Activated naive CD8-positive, alpha-beta T cell treated with anti-CD3 and anti-CD28 coated beads, Interleukin-2, amount 50 U/mL, for 24 hours (primary cell): ENCODE results near the gene NECTIN4.
"Not testable (repeated sequence)": the region's sequence is repeated elsewhere in the genome, so short reads cannot be mapped to it uniquely, and the experiment has no call there.

Source experiments
- ATAC-seq: fragments of 150-1000 bp; cut with Tn5 transposase; one replicate; pipeline ENCODE4 v1.10.0; 2021
- DNase-seq: peaks from one replicate; pipeline ENCODE4 v3.0.0; 2021
- H3K27ac Mint-ChIP-seq: one replicate; pipeline ENCODE4 v1.8.0; 2021; ENCODE audit warnings: mild to moderate bottlenecking, mixed read lengths
- H3K27me3 Mint-ChIP-seq: one replicate; pipeline ENCODE4 v1.8.0; 2021; ENCODE audit warnings: mixed read lengths
- H3K36me3 Mint-ChIP-seq: one replicate; pipeline ENCODE4 v1.8.0; 2021; ENCODE audit warnings: low read depth, mixed read lengths
- H3K4me1 Mint-ChIP-seq: one replicate; pipeline ENCODE4 v1.8.0; 2021; ENCODE audit warnings: mixed read lengths
- H3K4me3 Mint-ChIP-seq: one replicate; pipeline ENCODE4 v1.8.0; 2021; ENCODE audit warnings: mild to moderate bottlenecking, moderate library complexity, mixed read lengths
- H3K9me3 Mint-ChIP-seq: one replicate; pipeline ENCODE4 v1.8.0; 2021; ENCODE audit warnings: mixed read lengths

Gene NECTIN4

DNA sequence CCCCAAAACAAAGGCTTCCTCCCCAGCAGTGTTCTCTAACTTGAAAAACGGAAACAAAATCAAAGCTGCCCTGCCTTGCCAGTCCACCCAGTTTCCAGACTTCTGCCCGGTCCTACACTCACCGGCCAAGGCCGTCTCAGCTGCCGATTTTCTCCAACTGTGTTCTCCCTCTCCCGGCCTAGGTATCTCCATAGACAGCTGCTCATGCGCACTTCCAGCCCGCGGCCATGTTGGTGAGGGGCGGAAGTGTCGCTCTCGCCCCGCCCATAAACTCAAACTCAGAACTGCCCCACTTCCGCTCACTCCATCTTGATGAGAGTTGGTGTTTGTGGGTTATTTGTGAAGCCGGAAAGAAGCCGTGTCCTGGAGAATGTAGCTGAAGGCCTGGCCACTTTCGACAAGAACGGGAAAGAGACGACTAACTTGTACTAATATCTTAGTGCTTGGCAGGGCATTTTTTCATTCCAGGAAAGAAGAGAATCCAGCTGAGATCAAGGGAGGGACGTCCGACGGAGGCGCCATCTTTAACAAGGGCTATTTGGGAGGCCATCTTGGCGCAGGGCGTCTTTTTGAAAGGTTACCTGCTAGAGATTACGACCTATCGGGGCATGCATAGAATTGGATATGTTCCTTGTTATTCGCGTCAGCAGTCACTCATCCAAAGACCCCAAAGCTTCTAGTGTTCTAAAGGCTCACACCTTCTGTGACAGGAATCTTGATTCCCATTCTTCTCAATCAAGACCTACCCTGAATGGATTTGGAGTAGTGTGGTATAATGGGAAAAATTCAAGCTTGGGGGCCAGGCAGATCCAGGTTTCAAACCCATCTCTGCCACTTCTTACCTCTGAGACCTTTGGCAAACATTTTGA, 43.4 kb downstream of the NECTIN4 start, which contains the start of gene USF1:
Gene USF1 (minus strand): TSS at position 242 of the 869 bp plus-strand sequence. CDS start 2,702 bp downstream, outside the sequence.
- Mint-ChIP-seq H3K27ac (peak within 1 kb of the TSS; percentile 98), H3K4me3 (peak within 1 kb of the TSS; percentile 91), H3K9me3 (peaks cover 4% of the 10 kb centered on the region), H3K36me3 (peaks cover 74% of the 10 kb centered on the region), H3K4me1 (peaks cover 44% of the 10 kb centered on the region), H3K27me3 (no peaks in the 10 kb centered on the region)
- ATAC-seq (peak; percentile 76), DNase-seq (peak; percentile 91)

DNA sequence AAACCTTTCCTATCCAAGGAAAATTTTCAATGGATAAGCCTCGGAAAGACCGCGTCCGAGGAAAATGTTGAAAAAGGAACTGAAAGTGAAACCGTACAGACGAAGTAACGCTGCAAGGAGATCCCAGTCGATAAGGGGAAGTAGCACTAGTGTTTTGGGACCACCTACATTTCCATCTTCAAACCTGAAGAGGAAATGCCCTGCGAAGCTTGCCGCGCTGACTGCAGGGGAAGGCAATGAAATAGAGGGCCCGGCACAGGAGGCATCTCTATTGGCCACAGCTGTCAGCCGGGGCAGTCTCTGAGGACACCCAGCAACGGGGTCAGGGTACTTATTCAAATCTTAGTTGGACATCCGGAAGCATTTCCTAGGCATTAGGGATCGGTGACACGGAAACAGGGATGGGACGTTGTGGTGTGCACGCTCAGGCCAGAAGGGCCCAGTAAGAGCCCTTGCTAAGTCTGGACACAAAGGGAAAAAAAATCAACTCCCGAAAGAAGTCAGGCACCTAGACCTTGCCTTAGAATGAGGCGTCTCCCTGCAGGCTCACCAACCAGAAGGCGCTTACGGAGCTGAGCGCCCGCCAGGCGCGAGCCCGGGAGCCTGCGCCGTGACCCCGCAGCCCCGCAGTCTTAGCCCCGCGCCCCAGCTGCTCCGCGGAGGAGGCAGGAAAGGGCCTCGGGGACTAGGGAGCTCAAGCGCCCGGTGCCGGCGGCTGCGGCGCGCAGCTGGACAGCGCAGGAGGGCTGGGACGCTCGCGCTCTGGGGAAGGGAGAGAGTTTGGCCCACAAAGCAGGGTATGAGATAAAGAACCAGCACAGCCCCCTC, 44.2 kb downstream of the NECTIN4 start:
- DNase-seq: peak; percentile 71
- Mint-ChIP-seq H3K36me3 (peaks cover 77% of the 10 kb centered on the region), H3K4me1 (peaks cover 48% of the 10 kb centered on the region), H3K27me3 (no peaks in the 10 kb centered on the region), H3K27ac (peak overlapping the region; percentile 98), H3K4me3 (peak overlapping the region; percentile 91), H3K9me3 (peaks cover 4% of the 10 kb centered on the region)
- peak; percentile 71 for ATAC-seq

DNA sequence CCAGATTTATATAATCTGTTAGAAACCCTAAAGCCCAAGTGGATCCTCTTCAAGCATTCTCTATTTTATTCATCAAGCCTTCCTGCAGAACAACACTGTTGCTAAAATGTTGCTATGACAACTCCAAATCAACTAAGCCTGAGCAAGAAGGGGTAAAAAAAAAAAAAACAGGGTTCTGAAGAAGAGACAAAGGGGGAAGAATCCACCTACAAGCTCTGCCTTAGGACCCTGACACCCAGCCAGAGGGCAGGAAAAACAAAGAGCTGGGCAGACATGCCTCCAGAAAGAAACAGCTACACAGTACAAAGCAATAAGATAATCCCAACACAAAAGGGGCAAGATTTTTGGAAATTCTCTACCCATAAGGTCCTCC, 44.8 kb downstream of the NECTIN4 start:
- Mint-ChIP-seq H3K9me3 (peaks cover 4% of the 10 kb centered on the region), H3K27me3 (no peaks in the 10 kb centered on the region), H3K4me1 (peaks cover 54% of the 10 kb centered on the region), H3K36me3 (peaks cover 76% of the 10 kb centered on the region), H3K27ac (peak overlapping the region; percentile 96), H3K4me3 (peak overlapping the region; percentile 91)
- ATAC-seq (no peak), DNase-seq (no peak)

DNA sequence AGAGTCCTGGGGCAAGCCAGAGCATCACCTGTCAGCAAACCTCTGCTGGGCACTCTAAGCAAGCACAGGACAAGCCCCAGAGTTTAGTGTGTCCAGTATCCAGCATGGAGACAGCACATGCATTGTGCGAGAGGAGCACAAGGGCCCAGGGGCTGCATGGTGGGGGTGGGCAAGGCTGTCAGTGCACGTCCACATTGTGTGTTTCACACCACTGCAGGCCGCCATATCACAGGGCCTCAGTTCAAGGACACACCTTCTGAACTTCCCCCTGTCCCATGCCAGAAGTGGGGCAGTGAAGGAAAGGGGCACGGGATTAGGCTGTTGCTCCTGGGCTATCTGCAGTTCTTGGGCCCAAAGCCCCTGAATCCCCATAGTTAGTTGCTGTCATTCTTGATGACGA, 49.8 kb downstream of the NECTIN4 start:
- Mint-ChIP-seq H3K27me3 (no peaks in the 10 kb centered on the region), H3K4me3 (peak overlapping the region; percentile 88), H3K9me3 (no peaks in the 10 kb centered on the region), H3K27ac (peak overlapping the region; percentile 91), H3K36me3 (peaks cover 49% of the 10 kb centered on the region), H3K4me1 (peaks cover 61% of the 10 kb centered on the region)
- no peak for DNase-seq
- no peak for ATAC-seq

DNA sequence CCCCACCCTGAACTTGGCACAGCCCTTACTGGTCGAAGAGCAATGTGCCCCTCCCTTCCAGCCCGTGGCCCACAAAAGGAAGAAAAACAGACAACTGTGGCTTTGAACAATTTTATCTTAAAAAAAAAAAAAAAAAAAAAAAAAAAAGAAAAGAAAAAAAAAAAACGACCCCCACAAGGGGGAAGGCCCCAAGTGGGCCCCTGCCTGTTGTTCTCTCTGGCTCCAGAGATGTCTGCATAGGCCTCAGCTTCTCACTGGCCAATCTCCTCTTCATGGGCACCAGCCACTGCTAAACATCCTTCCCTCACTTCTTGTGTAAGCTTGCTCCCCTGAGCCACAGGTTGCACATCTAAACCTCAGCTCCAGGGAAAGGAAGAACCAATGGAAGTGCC, 50.2 kb downstream of the NECTIN4 start:
- no peaks in the 10 kb centered on the region for H3K9me3 Mint-ChIP-seq
- no peaks in the 10 kb centered on the region for H3K27me3 Mint-ChIP-seq
- H3K4me1 Mint-ChIP-seq: peaks cover 60% of the 10 kb centered on the region
- peak overlapping the region; percentile 88 for H3K4me3 Mint-ChIP-seq
- no peak for DNase-seq
- H3K36me3 Mint-ChIP-seq: peaks cover 45% of the 10 kb centered on the region
- no peak for ATAC-seq
- H3K27ac Mint-ChIP-seq: peak overlapping the region; percentile 91

DNA sequence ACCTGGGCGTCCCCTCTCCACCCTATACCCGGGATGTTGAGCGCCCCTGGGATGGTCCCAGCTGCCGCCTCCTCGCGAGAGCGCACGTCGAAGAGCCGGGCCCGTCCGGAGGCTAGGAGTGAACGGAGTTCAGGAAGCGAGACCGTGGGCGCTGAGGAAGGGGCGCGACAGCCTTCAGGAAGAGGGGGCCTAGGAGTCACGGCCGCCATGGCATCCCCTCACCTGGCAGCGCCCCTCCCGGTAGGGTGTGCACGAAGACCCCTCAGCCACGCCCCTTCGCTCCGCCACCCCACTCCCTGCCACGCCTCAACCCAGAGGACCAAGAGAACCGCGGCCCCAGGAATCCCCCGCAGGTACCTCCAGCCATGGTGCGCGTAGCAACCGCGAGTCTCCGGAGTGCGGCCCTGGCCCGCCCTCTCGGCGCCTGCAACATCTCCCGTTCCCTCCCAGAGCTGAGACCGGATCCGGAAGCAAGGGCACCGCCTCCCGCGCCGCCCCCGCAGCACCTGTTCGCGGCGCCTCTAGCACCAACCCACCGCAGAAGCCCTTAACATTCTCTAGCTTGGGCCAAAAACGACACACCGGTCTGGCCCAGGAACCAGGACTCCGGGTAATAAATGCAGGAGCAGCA, 50.7 kb downstream of the NECTIN4 start, which contains the start of gene TSTD1:
Gene TSTD1 (minus strand): TSS at position 442 of the 631 bp plus-strand sequence. CDS start 75 bp downstream, at position 367.
- H3K4me3 Mint-ChIP-seq: peak within 1 kb of the TSS; percentile 88
- ATAC-seq (peak; percentile 87), DNase-seq (peak; percentile 89)
- H3K4me1 Mint-ChIP-seq: peaks cover 61% of the 10 kb centered on the region
- H3K9me3 Mint-ChIP-seq: no peaks in the 10 kb centered on the region
- H3K36me3 Mint-ChIP-seq: peaks cover 45% of the 10 kb centered on the region
- no peaks in the 10 kb centered on the region for H3K27me3 Mint-ChIP-seq
- H3K27ac Mint-ChIP-seq: peak within 1 kb of the TSS; percentile 91

DNA sequence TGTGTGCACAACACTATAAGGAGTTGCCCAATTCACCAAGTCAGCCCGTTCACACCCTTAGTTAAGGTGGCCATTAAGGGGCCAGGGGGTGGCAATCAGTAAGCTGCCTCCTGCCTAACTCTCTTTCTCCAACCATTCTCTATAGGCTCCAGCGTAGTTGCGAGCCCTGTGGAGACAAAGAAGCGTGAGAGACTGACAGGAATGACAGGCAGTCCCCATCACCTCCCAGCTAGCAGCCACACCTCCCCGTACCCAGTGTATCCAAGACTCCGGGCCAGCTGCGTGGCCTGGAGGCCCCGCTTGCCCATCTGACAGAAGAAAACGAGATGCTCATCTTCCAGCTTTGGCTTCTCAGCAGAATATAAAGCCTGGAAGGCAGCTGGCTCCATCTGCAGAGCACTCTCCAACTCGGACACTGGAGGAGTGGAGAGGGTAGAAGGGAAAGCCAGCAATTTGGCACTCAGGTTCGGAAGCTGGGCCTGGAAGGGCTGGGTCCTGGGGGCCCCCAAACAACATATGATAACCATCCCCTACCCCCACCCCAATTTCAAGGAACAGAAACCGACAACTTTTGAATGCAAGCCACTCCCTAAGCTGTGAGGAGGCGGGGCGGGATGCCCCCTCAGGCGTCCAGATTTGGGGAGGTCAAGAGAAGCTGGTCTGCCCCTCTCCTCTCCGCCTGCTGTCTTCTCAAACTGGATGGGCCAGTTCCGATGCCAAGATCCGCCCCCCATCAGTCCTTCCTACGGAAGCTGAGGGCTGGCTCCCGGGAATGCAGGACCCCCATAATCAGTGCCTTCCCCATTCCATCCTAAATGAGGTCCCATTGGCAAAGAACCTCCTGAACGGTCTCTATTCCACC, 51.5 kb downstream of the NECTIN4 start:
- peak overlapping the region; percentile 88 for H3K4me3 Mint-ChIP-seq
- peaks cover 65% of the 10 kb centered on the region for H3K4me1 Mint-ChIP-seq
- ATAC-seq (no peak), DNase-seq (no peak)
- H3K27me3 Mint-ChIP-seq: no peaks in the 10 kb centered on the region
- peak overlapping the region; percentile 91 for H3K27ac Mint-ChIP-seq
- peaks cover 42% of the 10 kb centered on the region for H3K36me3 Mint-ChIP-seq
- H3K9me3 Mint-ChIP-seq: no peaks in the 10 kb centered on the region

DNA sequence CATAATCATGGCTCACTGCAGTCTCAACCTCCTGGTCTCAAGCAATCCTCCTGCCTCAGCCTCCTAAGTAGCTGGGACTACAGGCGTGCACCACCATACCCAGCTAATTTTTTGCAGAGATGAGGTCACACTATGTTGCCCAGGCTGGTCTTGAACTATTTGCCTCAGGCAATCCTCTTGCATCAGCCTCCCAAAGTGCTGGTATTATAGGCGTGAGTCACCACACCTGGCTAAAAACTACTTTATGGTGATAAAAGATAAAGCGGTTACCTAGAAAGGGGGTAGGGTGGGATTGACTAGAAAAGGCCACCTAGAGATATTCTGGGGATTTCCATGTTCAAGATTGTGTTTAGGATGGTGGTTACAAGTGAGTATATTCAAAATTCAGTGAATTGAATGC, 55.6 kb downstream of the NECTIN4 start:
- peak overlapping the region; percentile 68 for H3K27ac Mint-ChIP-seq
- ATAC-seq: peak; percentile 42
- no peak overlapping the region for H3K4me3 Mint-ChIP-seq
- H3K36me3 Mint-ChIP-seq: peaks cover 24% of the 10 kb centered on the region
- H3K27me3 Mint-ChIP-seq: no peaks in the 10 kb centered on the region
- no peak for DNase-seq
- no peaks in the 10 kb centered on the region for H3K9me3 Mint-ChIP-seq
- peaks cover 57% of the 10 kb centered on the region for H3K4me1 Mint-ChIP-seq

DNA sequence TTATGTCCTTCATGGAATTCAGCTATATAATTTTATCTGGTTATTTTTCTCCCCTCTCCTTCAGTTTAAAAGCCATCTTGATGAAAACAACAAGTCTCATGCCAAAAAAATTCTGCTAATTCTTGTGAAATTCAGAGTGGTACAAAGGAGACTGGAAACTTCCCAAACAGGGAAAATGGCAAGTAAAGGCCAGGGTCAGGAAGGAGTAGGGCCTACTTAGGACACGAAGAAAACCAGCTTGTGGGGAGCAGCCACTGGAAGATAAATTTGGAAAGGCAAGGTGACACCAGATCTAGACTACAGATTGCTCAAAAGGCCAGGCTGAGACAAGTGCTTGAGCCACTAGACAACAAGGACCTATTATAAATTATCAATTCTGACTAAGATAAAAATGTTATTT, 56.9 kb downstream of the NECTIN4 start:
- no peaks in the 10 kb centered on the region for H3K9me3 Mint-ChIP-seq
- H3K27ac Mint-ChIP-seq: peak overlapping the region; percentile 68
- H3K4me1 Mint-ChIP-seq: peaks cover 51% of the 10 kb centered on the region
- peak overlapping the region; percentile 39 for H3K4me3 Mint-ChIP-seq
- H3K36me3 Mint-ChIP-seq: peaks cover 29% of the 10 kb centered on the region
- ATAC-seq (no peak), DNase-seq (no peak)
- no peaks in the 10 kb centered on the region for H3K27me3 Mint-ChIP-seq

DNA sequence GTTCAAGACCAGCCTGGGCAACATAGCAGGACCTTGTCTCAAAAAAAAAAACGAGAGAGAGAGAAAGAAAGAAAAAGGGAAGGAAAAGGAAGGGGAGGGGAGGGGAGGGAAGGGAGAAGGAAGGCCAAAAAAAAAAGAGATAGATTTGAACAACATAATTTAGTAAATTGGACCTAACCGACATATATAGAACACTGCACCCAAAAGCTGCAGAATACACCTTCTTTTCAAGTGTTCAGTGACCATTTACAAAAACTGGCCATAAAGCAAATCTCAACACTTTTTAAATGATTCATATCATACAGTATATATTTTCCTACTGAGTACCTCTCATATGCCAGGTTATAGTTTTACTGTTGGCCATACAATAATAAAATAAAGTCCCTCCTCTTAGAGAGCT, 57.5 kb downstream of the NECTIN4 start:
- Mint-ChIP-seq H3K27me3 (no peaks in the 10 kb centered on the region), H3K36me3 (peaks cover 30% of the 10 kb centered on the region)

DNA sequence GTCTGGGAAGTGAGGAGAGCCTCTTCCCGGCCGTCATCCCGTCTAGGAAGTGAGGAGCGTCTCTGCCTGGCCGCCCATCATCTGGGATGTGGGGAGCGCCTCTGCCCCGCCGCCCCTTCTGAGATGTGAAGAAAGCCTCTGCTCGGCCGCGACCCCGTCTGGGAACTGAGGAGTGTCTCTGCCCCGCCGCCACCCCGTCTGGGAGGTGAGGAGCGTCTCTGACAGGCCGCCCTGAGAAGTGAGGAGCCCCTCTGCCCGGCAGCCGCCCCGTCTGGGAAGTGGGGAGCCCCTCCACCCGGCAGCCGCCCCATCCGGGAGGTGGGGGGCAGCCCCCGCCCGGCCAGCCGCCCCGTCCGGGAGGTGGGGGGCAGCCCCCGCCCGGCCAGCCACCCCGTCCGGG, 59.9 kb downstream of the NECTIN4 start:
- H3K4me3 Mint-ChIP-seq, H3K27me3 Mint-ChIP-seq, H3K27ac Mint-ChIP-seq, H3K9me3 Mint-ChIP-seq, ATAC-seq, DNase-seq: not testable (repeated sequence)
- Mint-ChIP-seq H3K36me3 (peaks cover 32% of the 10 kb centered on the region), H3K4me1 (peaks cover 40% of the 10 kb centered on the region)

More for the DNA sequence above, 57.5 kb downstream of the NECTIN4 start:
- ATAC-seq (no peak), DNase-seq (no peak)
- Mint-ChIP-seq H3K4me3 (no peak overlapping the region), H3K27ac (peak overlapping the region; percentile 68), H3K4me1 (peaks cover 51% of the 10 kb centered on the region), H3K9me3 (peaks cover 5% of the 10 kb centered on the region)

DNA sequence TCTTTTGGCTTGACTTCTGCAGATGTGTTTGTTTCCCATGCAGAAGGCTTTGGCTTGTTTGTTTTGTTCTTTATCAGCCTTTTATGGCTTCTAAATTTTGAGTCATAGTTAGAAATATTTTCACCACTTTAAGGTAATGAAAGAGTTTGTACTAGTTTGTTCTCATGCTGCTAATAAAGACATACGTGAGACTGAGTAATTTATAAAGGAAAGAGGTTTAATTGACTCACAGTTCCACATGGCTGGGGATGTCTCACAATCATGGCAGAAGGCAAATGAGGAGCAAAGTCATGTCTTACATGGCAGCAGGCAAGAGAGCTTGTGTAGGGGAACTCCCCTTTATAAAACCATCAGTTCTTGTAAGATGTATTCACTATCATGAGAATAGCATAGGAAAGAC, 62.4 kb downstream of the NECTIN4 start:
- not testable (repeated sequence) for H3K9me3 Mint-ChIP-seq, H3K27me3 Mint-ChIP-seq, DNase-seq, H3K4me3 Mint-ChIP-seq
- Mint-ChIP-seq H3K27ac (peak overlapping the region; percentile 49), H3K4me1 (peaks cover 21% of the 10 kb centered on the region), H3K36me3 (peaks cover 29% of the 10 kb centered on the region)
- peak; percentile 52 for ATAC-seq

DNA sequence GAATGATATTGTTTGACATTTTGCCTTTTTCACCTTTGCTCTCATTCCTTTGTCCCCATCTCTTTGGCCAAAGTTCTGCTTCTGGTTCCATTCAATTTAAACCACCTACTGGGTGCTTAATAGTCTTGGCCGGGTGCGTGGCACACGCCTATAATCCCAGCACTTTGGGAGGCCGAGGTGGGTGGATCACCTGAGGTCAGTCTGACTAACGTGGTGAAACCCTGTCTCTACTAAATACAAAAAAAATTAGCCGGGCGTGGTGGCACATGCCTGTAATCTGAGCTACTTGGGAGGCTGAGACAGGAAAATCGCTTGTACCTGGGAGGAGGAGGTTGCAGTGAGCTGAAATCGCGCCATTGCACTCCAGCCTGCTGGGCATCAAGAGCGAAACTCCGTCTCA, 66.9 kb downstream of the NECTIN4 start:
- not testable (repeated sequence) for DNase-seq, ATAC-seq, H3K27me3 Mint-ChIP-seq, H3K9me3 Mint-ChIP-seq, H3K27ac Mint-ChIP-seq
- Mint-ChIP-seq H3K4me1 (peaks cover 44% of the 10 kb centered on the region), H3K4me3 (peak overlapping the region; percentile 87), H3K36me3 (peaks cover 13% of the 10 kb centered on the region)
